Choroid plexus epithelial cell (primary cell): Measurements from ENCODE around the gene NAA10.

Experiments
- DNase-seq: peaks from one replicate; pipeline ENCODE4 v3.0.0-alpha.2; 2010; ENCODE audit warnings: low read depth
- H3K4me3 ChIP-seq: 2 replicates; pipeline ENCODE4 v1.5.1; 2011; ENCODE audit warnings: low read depth, mild to moderate bottlenecking, control low read depth, low read length, moderate library complexity
- CTCF ChIP-seq: conservative IDR thresholded peaks from 2 replicates; pipeline ENCODE4 v1.5.1; 2011; ENCODE audit warnings: low read depth, mild to moderate bottlenecking, control low read depth, inconsistent platforms, low read length, moderate library complexity

Gene NAA10

DNA sequence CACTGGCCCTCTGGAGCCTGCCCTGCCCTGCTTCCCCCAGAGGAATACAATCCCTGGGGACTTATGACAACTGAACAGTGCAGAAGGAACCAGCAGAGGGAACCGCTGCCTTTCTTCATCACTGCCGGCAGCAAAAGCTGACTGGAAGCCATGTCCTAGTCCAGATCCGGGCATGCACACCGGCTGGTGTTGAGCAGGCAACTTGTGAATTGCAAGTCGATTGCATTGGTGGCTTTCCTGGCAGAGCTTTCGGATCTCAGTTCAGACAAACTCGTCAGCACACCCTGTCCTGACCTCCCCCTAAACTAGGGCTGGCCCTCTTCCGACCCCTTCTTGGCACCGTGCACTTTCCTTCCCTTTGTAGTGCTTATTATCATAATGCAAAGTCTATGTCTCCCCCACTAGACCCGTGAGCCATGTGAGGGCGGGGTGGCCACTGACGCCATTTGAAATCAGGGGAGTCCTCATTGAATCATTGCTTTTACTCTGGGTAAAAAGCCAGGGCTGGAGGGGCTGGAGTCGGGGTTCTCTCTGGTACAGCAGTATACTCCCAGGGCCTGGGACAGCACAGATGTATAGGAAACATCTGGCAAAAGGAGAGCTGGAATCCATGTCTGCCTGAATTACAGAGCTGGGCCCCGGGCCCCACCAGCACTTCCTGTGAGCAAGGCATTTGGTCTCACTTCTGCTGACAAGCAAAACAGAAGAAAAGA is 10.5 kb downstream of the NAA10 start:
- no peak overlapping the region for H3K4me3 ChIP-seq
- peak; percentile 45 for DNase-seq
- peak; percentile 31 for TF ChIP-seq CTCF

DNA sequence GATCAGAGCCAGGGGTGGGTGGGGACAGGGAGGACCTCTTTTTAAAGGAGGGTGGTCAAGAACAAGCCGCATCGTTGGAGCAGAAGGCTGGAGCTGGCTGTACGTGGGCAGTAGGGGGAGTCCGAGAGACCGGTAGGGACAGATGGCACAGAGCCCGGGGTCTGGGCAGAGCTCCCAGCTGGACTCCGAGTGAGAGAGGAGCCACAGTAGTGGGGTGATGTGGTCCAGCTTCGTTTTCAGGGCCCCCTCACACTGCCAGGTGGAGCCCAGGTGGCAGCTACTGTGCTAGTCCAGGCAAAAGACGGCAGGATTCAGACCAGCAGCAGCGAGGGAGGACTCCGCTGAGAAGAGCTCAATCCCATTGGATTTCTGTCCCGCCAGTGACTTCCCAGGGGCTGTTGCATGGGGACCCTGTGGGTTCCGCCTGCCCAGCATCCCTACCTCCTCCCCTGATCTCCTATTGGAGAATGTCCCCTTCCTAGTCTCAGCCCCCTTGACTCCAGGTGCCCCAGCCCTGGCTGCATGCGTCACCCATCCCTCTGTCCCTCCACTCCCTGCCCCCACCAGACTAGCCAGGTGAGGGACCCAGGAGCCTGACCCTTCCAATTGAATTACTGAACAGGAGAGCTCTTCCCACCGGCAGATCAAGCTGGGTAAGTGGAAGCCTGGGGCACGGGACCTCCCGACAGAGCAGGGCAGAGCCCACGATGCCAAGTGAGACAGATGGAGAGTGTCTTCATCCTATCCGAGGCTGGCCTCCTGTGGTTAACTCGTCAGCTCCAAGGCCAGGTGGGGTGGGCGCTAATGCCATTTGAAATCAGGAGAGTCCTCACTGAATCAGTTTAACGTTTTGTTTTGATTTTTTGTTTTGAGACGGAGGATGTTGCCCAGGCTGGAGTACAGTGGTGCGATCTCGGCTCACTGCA is 11.6 kb downstream of the NAA10 start:
- peak; percentile 67 for TF ChIP-seq CTCF
- H3K4me3 ChIP-seq, result no peak overlapping the region
- peak; percentile 70 for DNase-seq

GRCh38 chrX:153921511-153922446 is 13.1 kb downstream of the NAA10 start:
- no peak overlapping the region for H3K4me3 ChIP-seq
- no peak for DNase-seq
- no peak for TF ChIP-seq CTCF

- no peak for TF ChIP-seq CTCF
- no peak overlapping the region for H3K4me3 ChIP-seq
- no peak for DNase-seq
These were observed 13.8 kb downstream of the NAA10 start for GRCh38 chrX:153921070-153921469.

- no peak for DNase-seq
- TF ChIP-seq CTCF, result no peak
- no peak overlapping the region for H3K4me3 ChIP-seq
These were observed 14.3 kb downstream of the NAA10 start for GRCh38 chrX:153920546-153920945.

GRCh38 chrX:153919281-153919680 is 15.6 kb downstream of the NAA10 start:
- no peak overlapping the region for H3K4me3 ChIP-seq
- no peak for TF ChIP-seq CTCF
- no peak for DNase-seq
